GM21423 (cell line): ENCODE measurements around the gene SYNM.

Source experiments
- ATAC-seq: cut with Tn5 transposase; IDR thresholded peaks from one replicate; pipeline ENCODE4 v1.9.1; 2021; ENCODE audit warnings: mild to moderate bottlenecking, moderate library complexity; ENCODE audit not compliant: unreplicated experiment

Gene SYNM

DNA sequence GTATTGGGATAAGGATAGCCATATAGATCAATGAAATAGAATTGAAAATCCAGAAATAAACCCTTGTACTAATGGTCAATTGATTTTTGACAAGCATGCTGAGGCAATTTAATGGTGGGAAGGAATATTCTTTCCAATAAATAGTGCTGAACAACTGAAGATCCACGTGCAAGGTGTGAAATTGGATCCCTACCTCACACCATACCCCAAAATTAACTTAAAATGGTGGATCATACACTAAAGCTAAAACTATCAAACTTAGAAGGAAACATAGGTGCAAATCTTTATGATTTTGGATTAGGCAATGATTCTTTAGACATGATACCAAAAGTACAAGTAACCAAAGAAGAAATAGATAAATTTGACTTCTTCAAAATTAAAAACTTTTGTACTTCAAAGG lies 22.1 kb upstream of the SYNM start:
- no peak for ATAC-seq

DNA sequence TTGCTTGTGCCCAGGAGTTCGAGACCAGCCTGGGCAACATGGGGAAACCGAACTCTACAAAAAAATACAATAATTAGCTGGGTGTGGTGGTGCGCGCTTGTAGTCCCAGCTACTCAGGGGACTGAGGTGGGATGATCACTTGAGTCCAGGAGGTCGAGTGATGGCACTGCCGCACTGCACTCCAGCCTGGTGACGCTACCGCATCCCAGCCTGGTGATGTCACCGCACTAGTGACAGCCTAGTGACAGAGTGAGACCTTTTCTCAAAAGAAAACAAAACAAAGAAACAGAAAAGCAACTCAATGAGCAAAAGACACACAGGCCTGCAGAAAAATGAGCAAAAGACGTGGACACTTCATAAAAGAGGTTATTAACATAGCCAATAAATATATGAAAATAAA lies 19.9 kb upstream of the SYNM start:
- ATAC-seq, result no peak

DNA sequence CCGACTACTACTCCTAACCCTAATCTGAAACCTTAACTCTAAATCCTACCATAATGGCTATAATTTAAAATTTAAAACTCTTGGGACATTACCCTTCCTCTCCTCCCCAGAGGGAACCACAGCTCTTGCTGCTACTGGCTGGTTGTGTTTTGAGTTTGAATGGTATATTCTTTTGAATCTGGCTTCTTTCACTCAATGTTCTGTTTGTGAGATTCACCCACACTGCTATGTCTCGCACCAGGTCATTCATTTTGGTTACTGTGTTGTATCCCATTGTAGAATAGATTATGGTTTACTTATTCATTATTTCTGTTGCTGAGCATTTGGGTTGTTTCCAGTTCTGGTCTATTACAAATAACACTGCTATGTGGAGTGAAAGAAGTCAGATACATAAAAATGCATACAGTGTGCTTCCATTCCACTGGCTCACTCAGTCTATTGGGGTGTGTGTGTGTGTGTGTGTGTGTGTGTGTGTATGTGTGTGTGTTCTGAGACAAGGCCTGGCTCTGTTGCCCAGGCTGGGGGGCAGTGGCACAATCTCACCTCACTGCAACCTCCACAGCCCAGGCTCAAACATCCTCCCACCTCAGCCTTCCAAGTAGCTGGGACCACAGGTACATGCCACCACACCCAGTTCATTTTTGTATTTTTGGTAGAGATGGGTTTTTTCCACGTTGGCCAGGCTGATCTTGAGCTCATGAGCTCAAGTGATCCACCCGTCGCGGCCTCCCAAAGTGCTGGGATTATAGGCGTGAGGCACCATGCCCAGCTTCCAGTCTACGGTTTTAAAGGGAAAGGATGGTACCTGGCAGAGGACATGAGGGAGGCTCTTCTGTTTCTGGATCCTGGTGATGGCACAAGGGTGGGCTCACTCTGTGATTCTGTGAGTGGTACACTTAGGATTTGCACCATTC lies 19.2 kb upstream of the SYNM start:
- ATAC-seq, result no peak

DNA sequence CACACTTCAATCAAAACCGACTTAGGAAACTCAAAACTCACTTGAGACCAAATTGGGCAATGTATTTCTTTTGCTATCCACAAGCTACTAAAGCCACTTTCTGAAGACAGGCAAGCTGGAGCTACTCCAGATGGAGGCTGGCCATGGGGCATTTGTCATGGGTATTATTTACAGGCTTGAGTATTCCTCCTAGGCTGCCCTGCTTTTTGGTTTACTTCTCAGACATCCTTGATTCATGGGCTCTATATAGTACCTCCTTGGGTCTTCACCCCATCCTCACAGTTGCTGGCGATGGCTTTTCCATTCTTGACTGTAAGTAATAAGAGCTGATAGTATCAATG lies 18.6 kb upstream of the SYNM start:
- no peak for ATAC-seq

DNA sequence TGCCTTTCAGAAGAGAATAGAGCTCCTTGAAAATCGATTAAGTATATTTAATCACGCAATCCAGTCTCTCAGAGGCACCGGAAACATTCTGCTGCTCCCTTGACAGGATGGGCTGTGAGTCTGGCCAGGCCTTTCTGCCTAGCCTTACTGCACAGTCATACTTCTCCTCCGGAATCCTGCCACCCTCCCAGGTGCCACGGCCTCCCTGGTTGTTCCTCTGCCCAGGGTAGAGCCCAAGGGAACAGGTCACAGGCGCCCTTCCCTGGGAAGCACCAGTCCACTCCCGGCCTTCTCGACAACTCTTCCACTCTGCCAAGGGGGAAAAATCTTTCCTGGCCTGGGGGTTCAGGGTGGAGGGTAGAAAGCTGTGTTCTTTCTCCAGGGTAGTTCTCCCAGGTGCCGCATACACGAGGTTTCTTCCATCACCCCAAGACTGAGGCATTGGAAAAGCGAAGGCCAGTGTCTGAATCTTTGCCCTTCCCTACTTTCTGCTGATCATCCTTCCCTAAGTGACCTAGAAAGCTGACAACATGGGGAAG lies 17.4 kb upstream of the SYNM start:
- ATAC-seq, result no peak

DNA sequence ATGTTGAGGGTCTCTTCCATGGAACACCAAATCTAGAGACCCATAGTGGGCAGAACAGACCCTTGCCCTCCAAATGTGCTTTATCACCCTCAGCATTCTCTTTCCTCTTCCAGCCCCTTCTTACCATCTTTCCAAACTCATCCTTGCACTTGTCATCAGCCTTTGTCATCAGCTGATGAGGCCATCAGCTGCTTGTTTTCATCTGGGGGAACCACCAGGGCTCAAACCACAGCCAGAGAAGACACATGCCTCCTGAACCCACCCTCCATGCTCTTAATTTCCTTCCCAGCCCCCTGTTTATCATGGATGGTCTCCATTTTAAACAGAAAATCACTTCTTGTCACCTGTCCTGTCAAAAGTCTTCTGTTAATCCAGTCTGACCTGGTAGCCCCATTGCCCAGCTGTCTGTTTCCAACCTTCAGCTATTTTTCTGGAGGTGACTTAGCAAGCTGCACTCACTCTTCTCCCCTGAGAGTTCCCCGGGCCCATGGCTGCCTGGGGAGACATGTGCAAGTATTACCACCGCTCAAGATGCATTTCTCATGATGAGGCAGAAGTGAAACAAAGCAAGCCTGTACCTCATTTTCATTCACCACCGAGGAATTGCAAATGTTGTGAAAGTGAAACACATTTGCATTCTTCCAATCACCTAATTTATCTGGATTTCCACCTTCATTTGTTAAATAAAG lies 14.7 kb upstream of the SYNM start:
- peak; percentile 99 for ATAC-seq

DNA sequence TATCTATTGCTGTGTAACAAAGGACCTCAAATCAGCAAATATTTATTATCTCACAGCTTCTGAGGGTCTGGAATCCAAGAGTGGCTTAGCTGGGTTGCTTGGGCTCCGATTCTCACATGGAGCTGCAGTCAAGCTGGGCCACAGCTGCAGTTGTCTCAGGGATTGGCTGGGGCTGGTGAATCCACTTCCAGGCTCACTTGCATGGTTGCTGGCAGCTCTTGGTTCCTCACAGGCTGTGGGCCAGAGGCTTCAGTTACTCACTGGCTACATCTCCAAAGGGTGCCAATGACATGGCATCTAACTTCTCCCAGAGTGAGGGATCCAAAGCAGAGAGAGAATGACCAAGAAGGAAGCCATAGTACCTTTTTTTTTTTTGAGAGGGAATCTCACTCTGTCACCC lies 13.9 kb upstream of the SYNM start:
- ATAC-seq, result no peak

DNA sequence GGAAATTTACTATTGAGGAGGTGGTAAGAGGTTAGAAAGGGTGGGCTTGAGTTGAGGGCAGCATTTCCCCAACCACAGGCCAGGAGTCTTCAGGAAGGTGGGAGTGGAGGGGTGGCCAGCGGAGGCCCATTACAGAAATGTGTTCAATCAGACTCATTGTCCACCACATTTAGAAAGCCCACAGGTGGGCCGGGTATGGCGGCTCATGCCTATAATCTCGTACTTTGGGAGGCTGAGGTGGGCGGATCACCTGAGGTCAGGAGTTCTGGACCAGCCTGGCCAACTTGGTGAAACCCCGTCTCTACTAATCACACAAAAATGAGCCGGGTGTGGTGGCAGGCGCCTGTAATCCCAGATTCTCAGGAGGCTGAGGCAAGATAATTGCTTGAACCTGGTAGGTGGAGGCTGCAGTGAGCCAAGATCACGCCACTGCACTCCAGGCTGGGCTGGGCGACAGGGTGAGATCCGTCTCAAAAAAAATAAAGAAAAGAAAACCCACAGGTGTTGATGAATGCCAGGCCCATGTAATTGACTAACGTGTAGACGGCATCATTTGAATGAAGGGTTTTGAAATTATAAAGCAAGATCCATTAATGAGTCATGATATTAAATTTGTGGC lies 12.2 kb upstream of the SYNM start:
- ATAC-seq, result no peak

DNA sequence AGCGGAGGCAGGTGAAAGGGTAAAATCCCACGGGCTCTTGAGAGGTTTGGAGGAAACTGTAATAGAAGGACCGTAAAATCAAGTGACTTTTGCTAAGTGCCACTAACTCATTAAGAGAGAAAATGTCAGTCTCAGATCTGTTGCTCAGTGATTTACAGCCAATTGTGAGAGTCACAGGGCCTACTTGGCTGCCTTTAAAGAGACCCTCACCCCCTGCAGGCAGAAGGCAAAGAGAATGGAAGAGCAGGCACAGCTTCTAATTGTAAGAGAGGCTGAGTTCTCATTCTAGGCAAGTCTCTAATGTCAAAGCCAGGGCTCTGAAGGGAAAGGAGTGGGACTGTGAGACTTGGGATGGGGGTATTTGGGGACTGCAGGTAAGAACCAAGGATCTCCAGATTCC lies 9.3 kb upstream of the SYNM start:
- ATAC-seq, result no peak

DNA sequence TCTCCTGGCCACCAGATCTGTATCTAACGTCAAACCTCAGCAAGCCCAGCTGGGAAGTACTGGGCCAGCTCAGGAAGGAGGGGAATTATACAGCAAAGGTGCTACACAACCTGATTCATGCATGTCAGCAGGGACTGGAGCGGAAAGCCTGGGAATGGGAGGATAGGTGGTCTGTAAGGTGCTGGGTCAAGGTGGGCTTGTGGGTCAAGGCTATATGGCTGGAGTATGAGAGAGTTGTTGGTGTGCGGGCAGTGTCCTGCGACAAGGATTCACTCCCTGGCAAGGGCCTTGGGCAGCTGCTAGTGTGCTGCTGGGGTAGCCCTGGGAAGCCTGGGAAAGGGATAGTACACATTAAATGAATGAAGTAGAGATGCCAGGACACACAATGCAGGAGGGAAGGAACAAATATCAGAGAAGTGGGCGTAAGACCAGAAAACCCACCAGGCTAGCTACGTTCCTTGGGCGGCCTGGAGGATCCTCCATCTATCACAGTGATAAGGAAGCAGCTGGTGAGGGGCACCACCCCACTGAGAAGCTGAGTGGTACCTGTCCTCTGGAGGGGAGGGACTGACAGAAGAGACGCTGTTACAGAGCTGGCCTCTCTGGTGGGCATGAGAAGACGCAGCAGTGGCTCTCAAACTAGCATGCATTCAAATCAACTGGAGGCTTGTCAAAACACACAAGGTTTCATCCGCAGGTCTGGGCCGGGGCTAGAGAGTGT lies 8.5 kb upstream of the SYNM start:
- no peak for ATAC-seq

DNA sequence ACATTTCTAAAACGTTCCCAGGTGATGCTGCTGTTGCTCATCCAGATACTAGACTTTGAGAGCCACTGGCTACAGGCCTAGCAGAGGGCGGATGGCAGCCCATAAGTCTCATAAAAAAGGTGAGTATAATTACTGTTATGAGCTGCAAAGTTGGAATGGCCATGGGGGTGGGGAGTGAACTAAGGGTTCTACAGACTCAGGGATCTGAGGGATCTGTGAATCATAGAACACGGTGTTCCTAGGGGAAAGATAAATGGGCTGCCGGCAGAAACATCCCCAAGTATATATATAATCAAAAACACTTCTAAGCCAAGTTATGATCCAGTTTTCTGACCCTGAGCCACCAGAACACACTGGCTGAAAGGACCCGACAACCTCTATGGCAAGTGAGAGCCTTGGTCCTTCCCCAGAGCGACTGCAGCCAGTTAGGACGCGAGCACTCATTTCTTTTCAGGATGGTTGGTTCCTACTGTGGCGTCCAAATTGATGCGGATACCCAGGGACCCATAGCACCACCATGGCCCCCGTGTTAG lies 7.9 kb upstream of the SYNM start:
- no peak for ATAC-seq

DNA sequence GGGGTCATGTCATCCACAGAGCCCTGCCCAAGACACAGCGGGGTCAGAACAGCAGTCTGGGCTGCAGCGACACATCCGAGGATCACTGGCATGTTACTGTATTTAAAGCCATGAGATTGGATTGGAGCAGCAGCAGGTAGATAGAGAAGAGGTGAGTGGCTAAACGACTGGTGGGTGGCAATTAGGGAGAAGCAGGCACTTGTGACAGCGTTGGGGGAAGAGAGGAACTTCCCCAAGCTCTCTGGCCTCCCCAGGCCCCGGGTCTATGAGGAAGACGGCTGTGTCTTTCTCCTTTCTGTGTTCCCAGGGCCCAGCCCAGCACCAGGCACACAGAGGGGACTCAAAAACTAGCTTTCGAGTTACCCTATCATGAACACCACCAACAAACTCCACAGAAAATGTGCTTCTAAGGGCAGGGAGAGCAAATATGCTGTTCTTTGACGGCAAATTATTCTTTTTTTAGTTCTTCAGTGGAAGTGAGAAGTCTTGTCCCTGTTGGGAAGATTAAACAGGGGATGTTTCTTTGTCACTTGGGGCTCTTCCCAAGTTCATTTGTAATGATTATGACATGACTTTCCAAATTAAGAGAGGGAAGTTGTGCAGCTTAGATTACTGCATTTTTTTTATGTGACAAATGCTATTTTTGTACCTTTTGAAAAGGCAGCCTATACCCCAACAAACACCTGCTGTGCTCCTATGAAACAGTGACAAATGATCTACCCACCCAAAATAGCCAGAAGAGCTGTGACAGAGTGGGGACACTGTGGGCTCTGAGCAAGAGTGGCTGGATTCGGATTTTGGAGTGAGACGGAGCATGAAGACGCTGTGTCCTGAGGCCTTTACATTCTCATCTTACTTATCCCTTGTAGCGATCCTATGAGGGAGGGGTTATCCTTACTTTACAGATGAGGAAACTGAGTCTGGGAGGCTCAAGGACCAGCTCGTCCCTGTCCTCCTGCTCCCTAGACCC lies 7.2 kb upstream of the SYNM start:
- no peak for ATAC-seq

DNA sequence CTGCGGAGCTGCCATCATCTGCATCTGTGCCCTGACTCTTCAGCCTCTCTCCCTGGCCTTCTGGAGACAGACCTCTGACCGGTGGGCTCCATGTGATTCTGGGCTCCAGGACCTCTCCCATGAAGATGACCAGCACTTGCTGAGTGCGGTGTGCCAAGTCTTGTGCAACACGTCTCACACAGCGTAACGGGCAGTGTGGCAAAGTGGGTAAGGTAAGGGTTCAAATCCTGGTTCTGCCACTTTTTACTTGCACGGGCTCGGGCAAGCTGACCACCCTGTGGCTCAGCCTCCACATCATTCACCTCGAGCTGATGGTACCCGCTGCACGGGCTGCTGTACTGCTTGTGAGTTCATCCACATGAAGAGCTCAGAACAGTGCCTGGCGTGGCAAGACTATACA lies 6.5 kb upstream of the SYNM start:
- no peak for ATAC-seq

DNA sequence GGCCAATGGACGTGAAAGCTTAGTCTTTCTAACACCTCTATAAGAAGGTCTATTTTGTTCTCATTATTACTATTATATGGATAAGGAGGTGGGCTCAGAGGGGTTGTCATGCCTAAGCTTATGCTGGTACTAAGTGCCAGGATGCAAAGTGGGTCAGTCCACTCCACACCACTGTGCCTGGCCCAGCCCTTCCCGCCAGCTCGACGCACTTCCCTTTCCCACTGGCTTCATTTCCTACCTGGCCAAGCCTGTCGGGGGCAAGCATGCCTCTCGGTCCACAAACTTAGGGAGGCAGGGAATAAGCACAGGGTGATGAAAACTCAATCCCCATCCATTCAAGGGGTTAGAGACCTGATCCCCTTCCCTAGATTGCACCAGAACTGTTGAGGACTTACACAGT lies 5.9 kb upstream of the SYNM start:
- no peak for ATAC-seq

DNA sequence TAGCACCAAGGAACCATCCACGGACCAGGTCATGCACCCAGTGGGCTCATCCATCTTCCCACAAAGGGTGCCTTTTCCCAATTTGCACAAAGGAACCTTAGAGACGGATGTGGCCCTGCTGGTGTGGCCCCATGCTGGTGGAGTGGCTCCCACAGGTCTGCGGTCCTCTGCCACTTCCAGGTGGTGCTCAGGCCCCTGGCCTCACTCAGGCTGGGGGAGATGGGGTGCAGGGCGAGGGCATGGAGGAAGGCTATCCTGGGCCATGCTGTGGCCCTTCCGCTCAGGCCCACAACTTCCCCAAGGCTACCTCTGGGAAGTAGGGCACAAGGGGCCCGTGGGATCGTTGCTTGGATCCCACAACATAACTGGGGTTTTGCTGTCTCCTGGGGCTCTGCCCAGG lies 5.2 kb upstream of the SYNM start:
- no peak for ATAC-seq

DNA sequence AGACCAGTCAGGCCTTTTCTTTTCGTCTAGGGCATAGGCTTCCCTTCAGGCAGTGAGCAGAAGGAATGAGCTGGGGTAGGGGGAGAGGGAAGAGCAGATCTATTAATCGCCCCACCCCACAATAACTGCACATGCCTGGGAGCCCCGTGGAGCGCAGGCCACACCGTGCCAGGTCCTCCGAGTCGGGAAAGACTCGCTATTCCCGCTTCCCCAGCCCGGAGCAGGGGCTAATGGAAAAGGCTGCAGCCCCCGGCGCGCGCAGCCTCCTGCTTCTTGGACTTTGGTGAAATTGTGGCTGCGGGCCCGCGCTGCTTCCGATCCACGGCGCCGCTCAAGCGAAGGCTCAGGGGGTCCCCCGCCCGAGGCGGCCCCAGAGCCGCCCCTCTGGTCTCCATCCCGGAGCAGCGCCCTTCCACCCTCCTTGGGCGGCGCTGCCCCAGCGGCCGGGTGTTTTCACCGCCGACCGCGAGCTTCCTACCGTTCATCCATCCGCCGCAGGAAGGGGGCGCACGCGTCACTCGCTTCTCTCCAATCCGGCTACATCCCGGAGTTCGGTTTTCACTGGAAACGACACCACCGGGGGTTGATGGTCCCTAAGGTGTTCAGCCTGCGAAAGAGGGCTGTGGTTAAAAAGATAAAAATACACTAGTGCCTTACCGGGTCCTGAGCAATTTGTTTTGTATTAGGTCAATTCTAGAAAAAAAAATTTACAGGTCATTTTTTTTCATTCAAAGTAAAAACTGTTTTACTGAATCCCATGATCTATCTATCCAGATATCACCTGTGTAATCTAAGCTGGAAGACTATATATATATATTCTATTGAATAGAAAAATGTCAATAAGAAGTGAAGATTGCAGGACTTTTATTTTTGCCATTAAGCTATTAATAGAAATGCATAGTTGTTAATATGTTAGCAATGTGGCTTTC lies 4.4 kb upstream of the SYNM start:
- ATAC-seq, result no peak

DNA sequence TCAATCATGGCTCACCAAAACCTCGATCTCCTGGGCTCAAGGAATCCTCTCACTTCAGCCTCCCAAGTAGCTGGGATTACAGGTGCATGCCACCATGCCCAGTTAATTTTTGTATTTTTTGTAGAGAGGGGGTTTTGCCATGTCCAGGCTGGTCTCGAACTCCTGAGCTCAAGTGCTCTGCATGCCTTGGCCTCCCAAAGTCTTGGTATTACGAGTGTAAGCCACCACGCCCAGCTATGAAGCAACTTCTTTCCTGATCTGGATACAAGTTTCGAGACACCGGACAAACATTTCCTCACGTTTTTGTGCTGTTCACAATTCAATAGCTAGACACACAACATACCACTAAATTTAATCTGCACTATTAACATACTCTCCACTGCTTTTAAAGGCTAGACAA lies 3.4 kb upstream of the SYNM start:
- no peak for ATAC-seq

DNA sequence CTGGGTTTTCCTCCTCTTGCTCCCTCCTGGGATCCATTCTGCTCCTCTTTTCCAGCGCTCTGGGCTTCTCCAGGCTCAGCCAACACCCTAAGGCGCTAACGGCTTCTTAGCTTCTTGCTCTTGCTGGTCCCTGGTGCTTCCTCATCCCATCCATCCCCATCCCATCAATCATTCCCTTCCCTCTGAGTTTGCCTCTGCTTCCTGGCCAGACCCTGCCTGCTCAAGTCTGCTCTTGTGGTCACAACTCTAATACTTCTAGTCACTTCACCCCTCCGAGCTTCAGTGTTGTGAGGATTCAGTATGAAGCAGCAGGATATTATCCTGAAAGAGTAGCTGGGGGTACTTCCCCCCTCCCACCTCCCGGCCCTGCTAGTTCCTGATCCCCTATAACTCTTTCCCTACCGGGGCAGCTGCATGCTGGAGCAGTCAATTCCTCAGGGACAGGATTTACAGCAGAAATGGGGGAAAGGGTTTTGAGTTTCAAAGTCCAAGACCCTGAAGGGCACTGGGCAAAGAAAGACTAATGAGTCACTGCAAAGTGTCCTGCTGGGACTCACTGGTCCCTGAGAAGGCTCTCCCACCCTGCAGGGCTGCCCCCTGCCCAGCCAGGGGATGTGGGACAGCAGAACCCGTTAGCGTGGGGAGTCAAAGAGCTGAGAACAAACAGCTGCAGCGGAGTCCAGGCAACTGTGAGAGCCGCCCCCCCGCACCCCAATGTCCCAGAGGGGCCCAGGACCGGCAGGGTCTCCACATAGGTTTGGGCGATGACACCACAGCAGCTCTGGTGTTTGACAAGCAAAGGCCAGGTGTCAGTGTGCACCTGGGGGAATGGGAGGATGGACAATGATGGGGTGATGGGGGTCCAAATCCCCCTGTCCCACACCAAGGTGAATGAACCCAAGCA lies 2.3 kb upstream of the SYNM start:
- ATAC-seq, result no peak
